SU-DHL-6 (cell line): ENCODE measurements around the gene OTUD7B.

ENCODE experiments used
- H2AFZ ChIP-seq: fragments of 200-600 bp; sonication (generic); 2 replicates; pipeline ENCODE4 v1.6.1; 2014; ENCODE audit warnings: low read depth, mild to moderate bottlenecking, moderate library complexity, mixed read lengths, antibody characterized with exemption, low read length; ENCODE audit not compliant: severe bottlenecking
- H3F3A ChIP-seq: fragments of 200-600 bp; shearing (Covaris generic); 2 replicates; pipeline ENCODE4 v1.6.0; 2016; ENCODE audit warnings: antibody characterized with exemption, mild to moderate bottlenecking; ENCODE audit not compliant: insufficient read depth
- H3K27ac ChIP-seq: fragments of 200-600 bp; sonication (generic); 2 replicates; pipeline ENCODE4 v1.5.1; 2016; ENCODE audit warnings: low read depth, mild to moderate bottlenecking, low read length, moderate library complexity, mixed read lengths
- H3K27me3 ChIP-seq: fragments of 200-600 bp; sonication (generic), shearing (Covaris generic); 2 replicates; pipeline ENCODE4 v1.6.0; 2014; ENCODE audit warnings: mild to moderate bottlenecking, low read length
- H3K36me3 ChIP-seq: fragments of 200-600 bp; sonication (generic); 2 replicates; pipeline ENCODE4 v1.6.1; 2014; ENCODE audit warnings: mild to moderate bottlenecking, low read length, mixed read lengths
- H3K4me2 ChIP-seq: fragments of 300-600, 200-600 bp; shearing (Covaris generic), sonication (generic); 2 replicates; pipeline ENCODE4 v1.6.0; 2014; ENCODE audit warnings: low read length, low read depth, mild to moderate bottlenecking; ENCODE audit not compliant: poor library complexity, severe bottlenecking
- H3K4me3 ChIP-seq: fragments of 200-600 bp; sonication (generic); 2 replicates; pipeline ENCODE4 v1.5.1; 2014; ENCODE audit warnings: antibody characterized with exemption, low read length, mild to moderate bottlenecking, mixed read lengths; ENCODE audit not compliant: insufficient read depth, poor library complexity, severe bottlenecking
- H3K79me2 ChIP-seq: fragments of 200-600 bp; sonication (generic); 2 replicates; pipeline ENCODE4 v1.6.1; 2014; ENCODE audit warnings: mild to moderate bottlenecking, low read length, moderate library complexity; ENCODE audit not compliant: insufficient read depth
- H3K9ac ChIP-seq: fragments of 200-600 bp; sonication (generic); 2 replicates; pipeline ENCODE4 v1.7.0; 2014; ENCODE audit warnings: mild to moderate bottlenecking, low read length
- H3K9me2 ChIP-seq: fragments of 200-600 bp; sonication (generic); replicated peaks from 2 replicates; pipeline ENCODE4 v1.6.1; 2014; ENCODE audit warnings: low read length; ENCODE audit not compliant: insufficient read depth
- H3K9me3 ChIP-seq: fragments of 200-600 bp; sonication (generic); 2 replicates; pipeline ENCODE4 v1.6.1; 2014; ENCODE audit warnings: low read length, mixed read lengths; ENCODE audit not compliant: insufficient read depth
- H4K20me1 ChIP-seq: fragments of 200-600 bp; sonication (generic); 2 replicates; pipeline ENCODE4 v1.6.1; 2014; ENCODE audit warnings: low read depth, mild to moderate bottlenecking, antibody characterized with exemption, low read length, moderate library complexity, mixed read lengths
- EZH2phosphoT487 ChIP-seq: fragments of 200-600 bp; sonication (generic), shearing (Covaris generic); conservative IDR thresholded peaks from 2 replicates; pipeline ENCODE4 v1.6.1; 2018; ENCODE audit warnings: mild to moderate bottlenecking, antibody characterized with exemption, low read length, moderate library complexity, mixed read lengths
- TF ChIP-seq, protein P1 (sequence below): fragments of 200-600 bp; sonication (generic); IDR thresholded peaks from one replicate; pipeline ENCODE4 v1.5.1; 2017; ENCODE audit warnings: antibody characterized with exemption, mild to moderate bottlenecking, low read length, moderate library complexity; ENCODE audit not compliant: insufficient read depth, poor library complexity, severe bottlenecking

OTUD7B gene

GRCh38 chr1:149967041-149967440 is 43.5 kb downstream of the OTUD7B start:
- Histone ChIP-seq H3K9me3 (no peaks in the 10 kb centered on the region), H3K9me2 (no peaks in the 10 kb centered on the region), H3K9ac (no peak overlapping the region), H4K20me1 (no peaks in the 10 kb centered on the region), H3K4me2 (no peak overlapping the region), H3K27me3 (no peaks in the 10 kb centered on the region), H3K79me2 (no peaks in the 10 kb centered on the region), H3K36me3 (no peaks in the 10 kb centered on the region), H3K4me3 (no peak overlapping the region), H2AFZ (no peak overlapping the region), H3F3A (no peaks in the 10 kb centered on the region), H3K27ac (no peak overlapping the region)
- TF ChIP-seq, protein P1, sequence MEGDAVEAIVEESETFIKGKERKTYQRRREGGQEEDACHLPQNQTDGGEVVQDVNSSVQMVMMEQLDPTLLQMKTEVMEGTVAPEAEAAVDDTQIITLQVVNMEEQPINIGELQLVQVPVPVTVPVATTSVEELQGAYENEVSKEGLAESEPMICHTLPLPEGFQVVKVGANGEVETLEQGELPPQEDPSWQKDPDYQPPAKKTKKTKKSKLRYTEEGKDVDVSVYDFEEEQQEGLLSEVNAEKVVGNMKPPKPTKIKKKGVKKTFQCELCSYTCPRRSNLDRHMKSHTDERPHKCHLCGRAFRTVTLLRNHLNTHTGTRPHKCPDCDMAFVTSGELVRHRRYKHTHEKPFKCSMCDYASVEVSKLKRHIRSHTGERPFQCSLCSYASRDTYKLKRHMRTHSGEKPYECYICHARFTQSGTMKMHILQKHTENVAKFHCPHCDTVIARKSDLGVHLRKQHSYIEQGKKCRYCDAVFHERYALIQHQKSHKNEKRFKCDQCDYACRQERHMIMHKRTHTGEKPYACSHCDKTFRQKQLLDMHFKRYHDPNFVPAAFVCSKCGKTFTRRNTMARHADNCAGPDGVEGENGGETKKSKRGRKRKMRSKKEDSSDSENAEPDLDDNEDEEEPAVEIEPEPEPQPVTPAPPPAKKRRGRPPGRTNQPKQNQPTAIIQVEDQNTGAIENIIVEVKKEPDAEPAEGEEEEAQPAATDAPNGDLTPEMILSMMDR: no peak
- no peak for TF ChIP-seq EZH2phosphoT487

DNA sequence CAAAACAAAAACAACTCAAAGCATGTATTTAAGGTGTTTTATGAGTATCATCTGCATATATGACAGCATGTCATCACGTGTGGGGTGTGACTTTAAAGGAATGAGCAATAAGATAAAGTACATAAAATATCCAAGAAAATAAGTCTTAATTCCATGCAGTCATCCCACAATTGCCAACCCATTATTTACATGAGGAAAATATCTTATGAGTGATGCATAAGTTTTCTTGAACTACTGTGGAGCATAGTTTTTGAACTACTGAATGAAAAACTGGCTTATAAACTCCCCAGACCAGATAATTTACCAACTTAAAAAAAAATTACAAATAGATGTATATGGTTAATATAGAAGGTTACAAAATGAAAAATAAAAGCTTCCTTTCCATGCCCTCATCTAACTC is 44.1 kb downstream of the OTUD7B start:
- no peaks in the 10 kb centered on the region for H3K9me2 ChIP-seq
- no peaks in the 10 kb centered on the region for H3K36me3 ChIP-seq
- H3K4me3 ChIP-seq: no peak overlapping the region
- no peaks in the 10 kb centered on the region for H3K27me3 ChIP-seq
- H3K79me2 ChIP-seq: no peaks in the 10 kb centered on the region
- no peaks in the 10 kb centered on the region for H3F3A ChIP-seq
- no peak overlapping the region for H3K9ac ChIP-seq
- H3K27ac ChIP-seq: no peak overlapping the region
- H3K9me3 ChIP-seq: no peaks in the 10 kb centered on the region
- TF ChIP-seq, protein P1: no peak
- no peak for TF ChIP-seq EZH2phosphoT487
- no peaks in the 10 kb centered on the region for H4K20me1 ChIP-seq
- H3K4me2 ChIP-seq: no peak overlapping the region
- H2AFZ ChIP-seq: no peak overlapping the region

- Histone ChIP-seq H3K27ac (no peak overlapping the region), H3K36me3 (no peaks in the 10 kb centered on the region), H3K4me3 (no peak overlapping the region), H3K27me3 (no peaks in the 10 kb centered on the region), H4K20me1 (no peaks in the 10 kb centered on the region), H3K4me2 (no peak overlapping the region), H2AFZ (no peak overlapping the region), H3K9me2 (no peaks in the 10 kb centered on the region), H3F3A (no peaks in the 10 kb centered on the region), H3K9ac (no peak overlapping the region), H3K79me2 (no peaks in the 10 kb centered on the region), H3K9me3 (no peaks in the 10 kb centered on the region)
- TF ChIP-seq EZH2phosphoT487: no peak
- TF ChIP-seq, protein P1: no peak
These were observed 45.1 kb downstream of the OTUD7B start for GRCh38 chr1:149965440-149965839.
